Measurements from ENCODE around the gene POU2F3.
A peak's percentile ranks its signal among the peaks of the same experiment; 100 is the strongest.
"Not testable (repeated sequence)": the region's sequence is repeated elsewhere in the genome, so short reads cannot be mapped to it uniquely, and the experiment has no call there.

POU2F3 gene

GRCh38 chr11:120228794-120229384 lies 11.1 kb upstream of the POU2F3 start:
- no peak for DNase-seq

GRCh38 chr11:120229451-120230424 lies 10.2 kb upstream of the POU2F3 start:
- no peak for DNase-seq

- no peak for DNase-seq
Measured at GRCh38 chr11:120230433-120231071, 9.4 kb upstream of the POU2F3 start.

GRCh38 chr11:120231963-120232362 lies 8.0 kb upstream of the POU2F3 start:
- DNase-seq = no peak

- no peak for DNase-seq
Measured at GRCh38 chr11:120233207-120233803, 6.6 kb upstream of the POU2F3 start.

- peak; percentile 23 to 35 for DNase-seq
Measured at GRCh38 chr11:120235024-120235628, 4.8 kb upstream of the POU2F3 start.

GRCh38 chr11:120236169-120237107 lies 3.5 kb upstream of the POU2F3 start:
- DNase-seq = no peak

- no peak for DNase-seq
Measured at GRCh38 chr11:120238968-120239620, 846 bp upstream of the POU2F3 start.

- no peak for DNase-seq
Measured at GRCh38 chr11:120240866-120241265, 926 bp downstream of the POU2F3 start.

GRCh38 chr11:120241277-120241676 lies 1.3 kb downstream of the POU2F3 start:
- no peak for DNase-seq

- no peak for DNase-seq
Measured at GRCh38 chr11:120243221-120243620, 3.3 kb downstream of the POU2F3 start.

GRCh38 chr11:120244476-120245365 lies 4.8 kb downstream of the POU2F3 start:
- DNase-seq = no peak

GRCh38 chr11:120245434-120245833 lies 5.5 kb downstream of the POU2F3 start:
- DNase-seq = no peak

GRCh38 chr11:120248551-120249278 lies 8.8 kb downstream of the POU2F3 start:
- DNase-seq = no peak

- no peak for DNase-seq
Measured at GRCh38 chr11:120249279-120250262, 9.6 kb downstream of the POU2F3 start.

- not testable (repeated sequence) for DNase-seq
Measured at GRCh38 chr11:120253377-120253776, 13.4 kb downstream of the POU2F3 start.

GRCh38 chr11:120254788-120255518 lies 15.0 kb downstream of the POU2F3 start:
- no peak for DNase-seq
